Measurements from ENCODE around the gene OSBPL5. TPM values are rescaled to one million over a fixed set of nuclear protein-coding genes. Genes with fewer than 3 reads are reported as not detected.

The OSBPL5 gene
- total and polyA plus RNA-seq, 9 of the 15 experiments (the other 6 are each of a cell fraction or from before 2014, with no cell fraction given) = 0.06 to 14.8 (median 3.2) TPM

- TF ChIP-seq HBP1 (CRISPR knock-in tag; IDR thresholded peaks at IDR 0.05) (no peak), STAG1 (CRISPR knock-in tag; IDR thresholded peaks at IDR 0.05; ENCODE audit: borderline replicate concordance) (no peak), TARDBP (IDR thresholded peaks at IDR 0.05) (no peak), ZZZ3 (IDR thresholded peaks at IDR 0.05) (no peak), SRF (CRISPR knock-in tag; IDR thresholded peaks at IDR 0.05) (no peak), MCM5 (IDR thresholded peaks at IDR 0.05; ENCODE audit: low read depth) (no peak), NFATC3 (IDR thresholded peaks at IDR 0.05) (no peak), THAP12 (CRISPR knock-in tag; IDR thresholded peaks at IDR 0.05) (no peak), KLF10 (CRISPR knock-in tag; IDR thresholded peaks at IDR 0.05) (no peak), XRCC5 (IDR thresholded peaks at IDR 0.05; ENCODE audit: low read depth, low read length) (no peak), ZNF384 (IDR thresholded peaks at IDR 0.05; ENCODE audit: low read depth, low read length) (peak; percentile 62; the same call in 1 of the 2 replicates), ZNF583 (CRISPR knock-in tag; IDR thresholded peaks at IDR 0.05) (peak; percentile 9; the same call in 1 of the 2 replicates), NR1H2 (CRISPR knock-in tag; IDR thresholded peaks at IDR 0.05) (peak; percentile 76; the same call in 1 of the 2 replicates), HDAC3 (IDR thresholded peaks at IDR 0.05; ENCODE audit: borderline replicate concordance, partially characterized antibody) (no peak), HDGF (IDR thresholded peaks at IDR 0.05) (no peak), ZNF311 (CRISPR knock-in tag; IDR thresholded peaks at IDR 0.05) (no peak), HMGXB4 (CRISPR knock-in tag; IDR thresholded peaks at IDR 0.05) (no peak; the same call in 1 of the 2 replicates), NCOR1 (IDR thresholded peaks at IDR 0.05) (peak; percentile 90), TAF9B (IDR thresholded peaks at IDR 0.05; ENCODE audit: partially characterized antibody) (no peak), DPF2 (IDR thresholded peaks at IDR 0.05) (peak; percentile 92), ATF3 (IDR thresholded peaks at IDR 0.05) (peak; percentile 58; the same call in 1 of the 2 replicates), ATF3 (CRISPR knock-in tag; conservative IDR thresholded peaks at IDR 0.05) (peak; percentile 82)
Observed at GRCh38 chr11:3169255-3170043, 4.3 kb upstream of the OSBPL5 start (continued).
